ENCODE results near the gene SLC8A1. TPM values are rescaled to one million over a fixed set of nuclear protein-coding genes. Genes with fewer than 3 reads are reported as not detected.
"Not testable (repeated sequence)": the region's sequence is repeated elsewhere in the genome, so short reads cannot be mapped to it uniquely, and the experiment has no call there.

SLC8A1 gene
- total RNA-seq, 1 experiment from 2014 or later: 12.4 TPM

DNA sequence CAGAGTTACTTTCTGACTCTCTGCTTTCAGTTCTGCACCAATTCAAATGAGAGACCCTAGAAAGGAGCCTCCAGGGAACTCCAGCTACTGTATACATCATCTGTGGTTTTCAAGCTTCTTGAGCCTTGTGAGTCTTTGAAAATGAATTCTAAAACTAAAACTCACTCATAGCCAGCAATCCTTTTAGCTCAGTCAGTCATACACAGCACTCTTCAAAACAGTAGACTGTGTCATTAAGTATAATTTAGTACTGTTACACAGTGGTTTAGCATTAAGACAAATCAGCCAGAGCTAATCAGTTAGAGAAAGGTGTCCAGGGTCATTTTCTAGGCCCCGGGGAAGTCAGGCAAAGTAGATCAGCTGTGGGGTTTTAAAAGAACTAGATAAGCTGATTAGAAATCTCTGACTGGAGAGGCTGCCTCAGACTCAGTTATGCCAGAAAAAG, 350.7 kb downstream of the SLC8A1 start:
- DNase-seq (ENCODE audit: low read depth): no peak
- in situ Hi-C loops (cut with HindIII; ENCODE audit: low pct_unique_long_range_greater_than_20kb, low sequenced_read_pairs): no loop called here

- no peak for DNase-seq (ENCODE audit: low read depth)
- in situ Hi-C loops (cut with HindIII; ENCODE audit: low pct_unique_long_range_greater_than_20kb, low sequenced_read_pairs): no loop called here
These were observed 351.2 kb downstream of the SLC8A1 start for GRCh38 chr2:40100676-40101075.

DNA sequence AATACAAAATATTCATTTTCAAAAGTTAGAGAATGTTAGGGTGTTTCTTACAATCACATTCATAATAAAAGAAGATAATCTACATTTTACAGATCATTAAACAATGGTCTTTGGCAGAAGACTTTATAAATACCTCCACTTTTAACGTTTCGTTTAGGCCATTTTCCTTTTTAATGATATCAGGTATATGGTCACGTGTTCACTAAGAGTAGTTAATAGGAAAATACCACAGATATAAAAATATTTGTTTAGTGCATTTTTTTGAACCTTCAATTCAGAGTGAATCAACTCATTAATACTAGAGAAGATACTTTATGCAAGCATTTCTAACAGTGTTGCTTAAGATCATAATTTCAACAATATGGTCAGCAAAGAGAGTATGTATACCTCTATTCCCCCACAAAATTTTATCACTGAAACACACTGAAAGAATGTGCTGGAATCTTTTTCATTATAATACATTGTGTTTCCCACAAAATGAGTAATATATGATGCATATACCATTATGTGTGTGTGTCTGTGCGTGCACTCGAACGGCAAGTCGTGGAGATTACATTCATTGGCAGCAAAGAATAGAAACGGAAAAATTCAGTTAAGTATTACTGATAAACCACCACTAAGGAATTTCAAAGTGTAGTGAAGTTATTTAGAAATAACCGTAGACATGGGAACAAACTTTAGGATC, 353.0 kb downstream of the SLC8A1 start:
- in situ Hi-C loops (cut with HindIII; ENCODE audit: low pct_unique_long_range_greater_than_20kb, low sequenced_read_pairs): no loop called here
- DNase-seq (ENCODE audit: low read depth): no peak

DNA sequence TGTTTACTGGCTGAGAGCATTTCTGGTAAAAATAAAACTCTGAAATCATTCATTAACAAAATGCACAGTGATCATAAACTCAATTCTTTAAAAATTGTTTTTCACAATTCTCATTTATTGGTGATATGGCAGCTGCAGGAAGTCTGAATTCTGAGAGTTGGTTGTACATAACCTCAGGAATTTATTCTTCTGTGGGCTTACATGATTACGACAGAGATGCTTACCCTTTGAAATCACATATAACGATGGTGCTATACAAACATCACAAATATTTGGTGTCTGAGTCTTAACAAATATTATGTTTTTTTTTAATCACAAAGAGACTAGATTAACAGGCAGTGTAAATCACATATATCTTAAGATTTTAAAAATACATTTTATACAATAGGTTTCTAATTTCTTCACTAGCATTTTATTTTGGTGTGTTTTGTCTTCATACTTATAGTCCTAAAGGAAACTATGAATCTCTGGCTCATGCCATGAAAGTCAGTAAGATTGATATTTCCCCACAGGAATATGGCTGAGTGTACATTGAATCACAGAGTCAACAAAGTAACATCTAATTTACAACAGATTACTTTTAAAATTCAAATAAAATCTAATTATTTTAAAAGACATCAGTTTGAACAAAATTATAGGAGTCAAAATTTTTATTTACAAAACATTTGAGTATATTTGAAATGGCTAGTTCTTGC, 354.1 kb downstream of the SLC8A1 start:
- DNase-seq (ENCODE audit: low read depth): no peak
- in situ Hi-C loops (cut with HindIII; ENCODE audit: low pct_unique_long_range_greater_than_20kb, low sequenced_read_pairs): no loop called here

- in situ Hi-C loops (cut with HindIII; ENCODE audit: low pct_unique_long_range_greater_than_20kb, low sequenced_read_pairs): no loop called here
These were observed 355.5 kb downstream of the SLC8A1 start for GRCh38 chr2:40096360-40096759.

GRCh38 chr2:40095000-40095399, 356.9 kb downstream of the SLC8A1 start:
- no peak for DNase-seq (ENCODE audit: low read depth)
- in situ Hi-C loops (cut with HindIII; ENCODE audit: low pct_unique_long_range_greater_than_20kb, low sequenced_read_pairs): no loop called here

More at GRCh38 chr2:40096360-40096759, 355.5 kb downstream of the SLC8A1 start:
- peak; percentile 19 for DNase-seq (ENCODE audit: low read depth)

GRCh38 chr2:40094451-40094850, 357.4 kb downstream of the SLC8A1 start:
- in situ Hi-C loops (cut with HindIII; ENCODE audit: low pct_unique_long_range_greater_than_20kb, low sequenced_read_pairs): no loop called here
- DNase-seq (ENCODE audit: low read depth): no peak

DNA sequence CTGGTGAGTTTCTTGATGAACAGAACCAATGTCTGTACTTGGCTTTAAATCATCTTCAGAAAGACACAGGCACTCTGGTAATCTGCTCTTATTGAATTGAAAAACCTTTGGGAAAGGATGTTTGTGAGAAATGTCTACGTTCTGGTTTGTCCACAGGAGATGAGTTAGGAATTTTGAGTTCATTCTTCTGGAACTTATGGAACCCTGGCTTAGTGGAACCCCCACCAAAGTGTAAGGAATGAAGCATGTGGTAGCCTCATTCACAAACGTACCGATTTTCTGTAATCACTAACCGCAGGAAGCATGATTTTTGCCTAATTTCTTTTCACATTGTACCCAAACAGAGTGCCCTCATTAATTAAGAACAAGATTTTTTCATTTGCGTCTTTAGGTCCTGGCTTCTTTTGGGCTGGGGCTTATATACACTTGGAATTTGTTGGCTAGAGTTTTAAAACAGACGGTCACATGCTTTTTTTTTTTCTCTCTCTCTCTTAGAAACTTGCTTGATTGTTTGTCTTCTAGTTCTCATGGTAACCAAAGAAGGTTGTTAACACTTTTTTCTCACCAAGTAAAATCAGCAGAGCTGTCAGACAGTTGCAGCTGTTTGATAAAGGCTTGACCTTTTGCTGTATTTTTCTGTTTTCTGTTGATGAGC, 358.7 kb downstream of the SLC8A1 start:
- DNase-seq (ENCODE audit: low read depth): no peak
- in situ Hi-C loops (cut with HindIII; ENCODE audit: low pct_unique_long_range_greater_than_20kb, low sequenced_read_pairs): no loop called here

DNA sequence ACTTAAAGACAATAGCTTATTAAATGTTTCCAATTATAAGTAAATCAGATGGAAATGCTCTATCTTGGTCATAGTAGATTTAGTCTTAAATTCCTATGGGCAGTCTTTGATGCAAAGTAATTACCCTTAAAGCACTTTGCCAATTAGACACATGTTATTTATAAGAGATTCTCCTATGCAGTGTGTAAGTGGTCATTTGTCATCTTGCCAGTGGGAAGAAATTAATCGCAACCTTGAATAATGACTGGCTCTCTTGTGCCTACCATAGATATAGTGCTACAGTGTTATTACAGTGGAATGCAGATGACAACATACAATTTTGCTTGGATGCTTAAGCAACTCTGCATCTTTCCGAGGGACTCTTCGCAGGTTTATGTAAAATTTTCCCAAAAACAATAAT, 361.8 kb downstream of the SLC8A1 start:
- in situ Hi-C loops (cut with HindIII; ENCODE audit: low pct_unique_long_range_greater_than_20kb, low sequenced_read_pairs): no loop called here
- DNase-seq (ENCODE audit: low read depth): no peak

GRCh38 chr2:40087927-40088326, 364.0 kb downstream of the SLC8A1 start:
- no peak for DNase-seq (ENCODE audit: low read depth)
- in situ Hi-C loops (cut with HindIII; ENCODE audit: low pct_unique_long_range_greater_than_20kb, low sequenced_read_pairs): no loop called here

DNA sequence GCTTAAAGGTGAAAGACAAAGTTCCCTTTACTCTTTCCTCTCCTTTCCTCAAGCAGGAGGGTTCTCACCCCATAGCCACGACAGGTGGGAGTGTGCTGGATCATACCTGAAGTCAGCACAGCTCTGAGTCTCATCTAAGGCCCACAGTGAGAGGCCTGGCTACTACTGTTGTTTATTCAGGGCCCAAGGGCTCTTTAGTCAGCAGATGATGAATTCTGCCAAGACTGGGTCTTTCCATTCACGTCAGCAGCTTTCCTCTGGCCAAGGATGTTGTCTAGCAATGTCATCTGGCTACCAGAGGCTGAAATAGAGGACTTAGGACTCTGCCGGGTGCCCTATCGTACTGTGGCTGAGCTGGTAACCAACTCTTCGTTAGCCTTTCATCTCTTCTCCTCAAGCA, 364.5 kb downstream of the SLC8A1 start:
- DNase-seq (ENCODE audit: low read depth): no peak
- in situ Hi-C loops (cut with HindIII; ENCODE audit: low pct_unique_long_range_greater_than_20kb, low sequenced_read_pairs): no loop called here

DNA sequence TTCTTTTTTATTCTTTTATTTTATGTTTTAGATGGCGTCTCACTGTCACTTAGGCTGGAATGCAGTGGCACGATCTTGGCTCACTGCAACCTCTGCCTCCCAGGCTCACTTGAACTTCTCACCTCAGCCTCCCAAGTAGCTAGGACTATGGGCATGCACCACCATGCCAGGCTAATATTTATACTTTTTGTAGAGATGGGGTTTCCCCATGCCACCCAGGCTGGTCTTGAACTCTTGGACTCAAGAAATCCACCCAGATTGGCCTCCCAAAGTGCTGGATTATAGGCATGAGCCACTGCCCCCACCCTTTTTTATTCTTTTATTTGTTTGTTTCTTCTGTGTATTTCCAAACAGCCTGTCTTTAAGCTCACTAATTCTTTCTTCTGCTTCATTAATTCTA, 366.1 kb downstream of the SLC8A1 start:
- in situ Hi-C loops (cut with HindIII; ENCODE audit: low pct_unique_long_range_greater_than_20kb, low sequenced_read_pairs): no loop called here
- no peak for DNase-seq (ENCODE audit: low read depth)

GRCh38 chr2:40073336-40073735, 378.6 kb downstream of the SLC8A1 start:
- DNase-seq (ENCODE audit: low read depth); in situ Hi-C loops (cut with HindIII; ENCODE audit: low pct_unique_long_range_greater_than_20kb, low sequenced_read_pairs): not testable (repeated sequence)

DNA sequence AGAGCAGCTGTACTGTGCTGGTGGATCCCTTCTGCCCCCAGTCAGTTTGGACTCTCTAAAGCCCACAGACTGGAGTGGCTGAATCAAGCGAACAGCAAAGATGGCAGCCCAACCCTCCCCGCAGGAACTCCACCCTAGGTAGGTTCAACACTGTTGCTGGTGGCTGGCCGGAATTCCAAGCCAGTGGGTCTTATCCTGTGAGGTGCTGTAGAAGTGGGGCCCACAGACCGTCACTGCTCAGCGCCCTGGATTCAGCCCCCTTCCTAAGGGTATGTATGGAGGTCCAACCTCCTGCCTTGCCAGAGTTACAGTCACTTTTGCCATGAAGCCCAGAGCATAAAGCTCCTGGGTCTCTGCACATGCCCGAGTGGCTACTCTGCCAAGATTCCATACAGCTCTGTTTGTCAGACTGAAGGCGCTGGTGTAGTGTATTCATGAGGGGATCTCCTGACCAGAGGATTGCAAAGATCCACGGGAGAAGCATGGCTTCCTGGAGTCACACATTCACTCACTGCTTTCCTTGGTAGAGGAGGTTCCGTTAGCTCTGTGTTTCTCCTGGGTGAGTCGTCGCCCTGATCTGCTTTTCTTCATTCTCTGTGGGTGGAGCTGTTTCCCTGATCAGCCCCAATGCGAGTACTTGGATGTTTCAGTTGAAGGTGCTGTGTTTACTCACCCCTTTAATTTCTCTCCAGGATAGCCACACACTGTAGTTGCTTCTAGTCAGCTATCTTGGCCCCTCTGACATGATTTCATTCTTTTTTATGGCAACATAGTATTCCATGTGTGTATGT, 379.3 kb downstream of the SLC8A1 start:
- in situ Hi-C loops (cut with HindIII; ENCODE audit: low pct_unique_long_range_greater_than_20kb, low sequenced_read_pairs): no loop called here
- DNase-seq (ENCODE audit: low read depth): no peak

- DNase-seq (ENCODE audit: low read depth): no peak
- in situ Hi-C loops (cut with HindIII; ENCODE audit: low pct_unique_long_range_greater_than_20kb, low sequenced_read_pairs): no loop called here
These were observed 389.5 kb downstream of the SLC8A1 start for GRCh38 chr2:40062381-40062780.

GRCh38 chr2:40049781-40050180, 402.1 kb downstream of the SLC8A1 start:
- in situ Hi-C loops (cut with HindIII; ENCODE audit: low pct_unique_long_range_greater_than_20kb, low sequenced_read_pairs): no loop called here
- DNase-seq (ENCODE audit: low read depth): no peak

GRCh38 chr2:40048506-40048905, 403.4 kb downstream of the SLC8A1 start:
- no peak for DNase-seq (ENCODE audit: low read depth)
- in situ Hi-C loops (cut with HindIII; ENCODE audit: low pct_unique_long_range_greater_than_20kb, low sequenced_read_pairs): no loop called here

- no peak for DNase-seq (ENCODE audit: low read depth)
- in situ Hi-C loops (cut with HindIII; ENCODE audit: low pct_unique_long_range_greater_than_20kb, low sequenced_read_pairs): no loop called here
These were observed 404.5 kb downstream of the SLC8A1 start for GRCh38 chr2:40047406-40047805.

Data from Caki2 (cell line).